ENCODE results near the gene TOMM70.

The TOMM70 gene

DNA sequence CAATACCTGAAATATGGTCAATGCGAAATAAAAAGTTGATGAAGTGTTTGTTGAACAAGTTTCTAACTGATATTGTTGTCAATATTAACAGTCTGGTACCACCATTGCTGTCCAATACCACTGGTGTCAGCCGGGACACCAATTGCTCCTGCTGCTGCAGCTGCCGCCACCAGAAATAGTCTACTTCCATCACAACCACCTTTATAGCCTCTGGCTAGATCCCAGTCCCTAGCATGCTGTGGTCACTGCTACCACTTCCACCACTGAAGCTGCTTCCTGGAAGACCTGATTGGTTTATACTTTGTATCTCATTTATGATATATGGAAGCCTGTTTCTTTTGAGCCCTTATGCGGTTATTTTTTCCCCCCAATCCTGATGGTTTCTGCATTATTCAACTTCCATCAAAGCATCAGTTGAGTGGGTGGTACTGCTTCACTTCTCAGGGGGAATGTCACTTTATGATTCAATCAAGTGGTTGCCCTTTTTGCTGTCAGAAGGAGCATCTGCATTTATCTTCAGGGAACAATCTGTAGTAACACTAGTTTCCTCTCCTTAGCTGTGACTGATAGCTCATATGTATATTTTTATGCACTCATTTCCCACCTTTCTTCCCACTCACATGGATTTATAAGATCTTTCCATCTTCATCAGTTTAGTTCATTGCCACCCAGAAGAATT, 12.2 kb upstream of the TOMM70 start:
- H3K4me3 ChIP-seq (ENCODE audit: low read length) = no peak overlapping the region
- TF ChIP-seq, protein P1, sequence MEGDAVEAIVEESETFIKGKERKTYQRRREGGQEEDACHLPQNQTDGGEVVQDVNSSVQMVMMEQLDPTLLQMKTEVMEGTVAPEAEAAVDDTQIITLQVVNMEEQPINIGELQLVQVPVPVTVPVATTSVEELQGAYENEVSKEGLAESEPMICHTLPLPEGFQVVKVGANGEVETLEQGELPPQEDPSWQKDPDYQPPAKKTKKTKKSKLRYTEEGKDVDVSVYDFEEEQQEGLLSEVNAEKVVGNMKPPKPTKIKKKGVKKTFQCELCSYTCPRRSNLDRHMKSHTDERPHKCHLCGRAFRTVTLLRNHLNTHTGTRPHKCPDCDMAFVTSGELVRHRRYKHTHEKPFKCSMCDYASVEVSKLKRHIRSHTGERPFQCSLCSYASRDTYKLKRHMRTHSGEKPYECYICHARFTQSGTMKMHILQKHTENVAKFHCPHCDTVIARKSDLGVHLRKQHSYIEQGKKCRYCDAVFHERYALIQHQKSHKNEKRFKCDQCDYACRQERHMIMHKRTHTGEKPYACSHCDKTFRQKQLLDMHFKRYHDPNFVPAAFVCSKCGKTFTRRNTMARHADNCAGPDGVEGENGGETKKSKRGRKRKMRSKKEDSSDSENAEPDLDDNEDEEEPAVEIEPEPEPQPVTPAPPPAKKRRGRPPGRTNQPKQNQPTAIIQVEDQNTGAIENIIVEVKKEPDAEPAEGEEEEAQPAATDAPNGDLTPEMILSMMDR (conservative IDR thresholded peaks at IDR 0.05; ENCODE audit: low read length) = no peak
- no peak for DNase-seq (ENCODE audit: low read depth)

DNA sequence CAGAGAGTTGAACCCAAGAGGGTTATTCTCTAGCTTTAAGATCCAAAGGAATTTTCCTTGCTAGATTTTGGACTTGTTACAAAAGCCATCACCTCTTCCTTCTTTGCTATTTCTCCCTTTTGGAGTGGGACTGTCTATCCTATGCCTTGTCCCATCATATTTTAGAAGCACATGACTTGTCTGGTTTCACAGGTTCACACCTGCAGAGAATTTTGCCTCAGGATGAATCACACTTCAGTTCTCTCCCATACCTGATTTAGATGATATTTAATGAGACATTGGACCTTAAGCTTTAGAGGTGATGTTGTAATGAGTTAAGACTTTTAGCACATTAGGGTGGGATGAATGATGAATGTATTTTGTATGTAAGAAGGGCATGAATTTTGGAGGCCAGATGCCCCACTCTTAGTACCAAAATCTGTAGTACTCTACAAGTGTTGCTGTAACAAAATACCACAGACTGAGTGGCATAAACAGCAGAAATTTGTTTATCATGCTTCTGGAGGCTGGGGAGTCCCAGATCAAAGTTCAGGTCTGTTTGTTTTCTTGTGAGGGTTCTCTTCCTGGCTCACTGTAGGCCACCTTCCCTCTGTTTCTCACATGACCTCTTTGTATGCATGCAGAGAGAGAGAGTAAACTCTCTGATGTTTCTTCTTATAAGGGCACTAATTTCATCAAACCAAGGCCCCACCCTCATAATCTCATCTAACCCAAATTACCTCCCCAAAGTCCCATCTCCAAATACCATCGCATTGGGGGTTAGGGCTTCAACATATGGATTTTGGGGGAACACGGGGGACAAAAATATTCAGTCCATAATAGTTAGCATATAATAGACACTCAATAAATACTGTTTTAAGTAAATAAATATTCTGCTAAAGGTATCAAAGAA, 10.4 kb upstream of the TOMM70 start:
- no peak for DNase-seq (ENCODE audit: low read depth)
- TF ChIP-seq, protein P1 (conservative IDR thresholded peaks at IDR 0.05; ENCODE audit: low read length) = no peak

DNA sequence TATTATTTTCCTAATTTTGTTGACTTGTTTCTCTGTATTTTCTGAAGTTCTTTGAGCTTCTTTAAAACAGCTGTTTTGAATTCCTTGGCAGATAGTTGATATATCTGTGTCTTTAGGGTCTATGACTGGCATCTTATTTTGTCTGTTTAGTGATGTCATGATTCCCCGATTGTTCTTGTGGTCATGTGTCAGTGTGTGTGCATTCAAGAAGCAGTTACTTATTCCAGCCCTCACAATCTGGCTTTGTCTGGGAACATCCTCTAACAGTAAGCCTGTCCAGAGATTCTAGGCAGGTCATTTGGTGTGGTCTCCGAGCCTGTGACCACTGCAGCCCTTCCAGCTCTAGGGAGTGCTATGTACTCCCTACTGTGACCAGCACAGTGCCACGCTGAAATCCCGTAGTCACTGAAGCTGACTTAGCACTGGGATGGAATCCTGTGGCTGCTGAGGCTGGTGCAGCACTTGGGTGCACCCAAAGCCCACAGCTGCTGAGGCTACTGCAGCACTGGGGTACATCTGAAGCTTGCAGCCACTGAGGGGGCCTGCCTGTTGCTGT, 7.2 kb upstream of the TOMM70 start:
- no peak for DNase-seq (ENCODE audit: low read depth)
- H3K4me3 ChIP-seq (ENCODE audit: low read length) = no peak overlapping the region
- TF ChIP-seq, protein P1 (conservative IDR thresholded peaks at IDR 0.05; ENCODE audit: low read length) = no peak

More for the DNA sequence above, 10.4 kb upstream of the TOMM70 start:
- H3K4me3 ChIP-seq (ENCODE audit: low read length) = no peak overlapping the region

DNA sequence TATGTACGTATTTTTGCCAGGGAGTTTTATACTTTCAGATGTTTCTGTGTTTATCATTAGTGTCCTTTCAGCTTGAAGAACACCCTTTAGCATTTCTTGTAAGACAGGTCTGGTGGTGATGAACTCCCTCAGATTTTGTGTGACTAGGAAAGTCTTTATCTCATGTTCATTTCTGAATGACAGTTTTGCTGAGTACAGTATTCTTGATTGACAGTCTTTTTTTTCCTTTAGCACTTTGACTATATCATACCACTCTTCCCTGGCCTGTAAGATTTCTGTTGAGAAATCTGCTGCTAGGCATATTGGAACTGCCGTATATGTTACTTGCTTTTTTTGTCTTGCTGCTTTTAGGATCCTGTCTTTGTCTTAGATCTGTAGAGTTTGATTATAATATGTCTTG, 6.3 kb upstream of the TOMM70 start:
- no peak for DNase-seq (ENCODE audit: low read depth)
- TF ChIP-seq, protein P1 (conservative IDR thresholded peaks at IDR 0.05; ENCODE audit: low read length) = no peak

DNA sequence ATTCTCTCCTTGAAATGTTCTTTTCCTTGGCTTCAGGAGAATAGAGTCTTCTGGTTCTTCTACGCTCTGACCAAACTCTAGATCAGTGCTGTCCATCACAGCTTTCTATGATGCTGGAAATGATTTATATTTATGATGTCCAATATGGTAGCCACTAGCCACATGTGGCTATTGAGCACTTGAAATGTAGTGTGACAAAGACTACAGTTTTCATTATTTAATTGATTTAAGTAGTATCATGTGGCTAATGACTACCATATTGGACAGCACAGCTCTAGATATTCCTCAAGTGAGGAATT, 3.3 kb upstream of the TOMM70 start:
- TF ChIP-seq, protein P1 (conservative IDR thresholded peaks at IDR 0.05; ENCODE audit: low read length) = no peak
- DNase-seq (ENCODE audit: low read depth) = peak; percentile 13
- H3K4me3 ChIP-seq (ENCODE audit: low read length) = no peak overlapping the region

More for the DNA sequence above, 6.3 kb upstream of the TOMM70 start:
- no peak overlapping the region for H3K4me3 ChIP-seq (ENCODE audit: low read length)

DNA sequence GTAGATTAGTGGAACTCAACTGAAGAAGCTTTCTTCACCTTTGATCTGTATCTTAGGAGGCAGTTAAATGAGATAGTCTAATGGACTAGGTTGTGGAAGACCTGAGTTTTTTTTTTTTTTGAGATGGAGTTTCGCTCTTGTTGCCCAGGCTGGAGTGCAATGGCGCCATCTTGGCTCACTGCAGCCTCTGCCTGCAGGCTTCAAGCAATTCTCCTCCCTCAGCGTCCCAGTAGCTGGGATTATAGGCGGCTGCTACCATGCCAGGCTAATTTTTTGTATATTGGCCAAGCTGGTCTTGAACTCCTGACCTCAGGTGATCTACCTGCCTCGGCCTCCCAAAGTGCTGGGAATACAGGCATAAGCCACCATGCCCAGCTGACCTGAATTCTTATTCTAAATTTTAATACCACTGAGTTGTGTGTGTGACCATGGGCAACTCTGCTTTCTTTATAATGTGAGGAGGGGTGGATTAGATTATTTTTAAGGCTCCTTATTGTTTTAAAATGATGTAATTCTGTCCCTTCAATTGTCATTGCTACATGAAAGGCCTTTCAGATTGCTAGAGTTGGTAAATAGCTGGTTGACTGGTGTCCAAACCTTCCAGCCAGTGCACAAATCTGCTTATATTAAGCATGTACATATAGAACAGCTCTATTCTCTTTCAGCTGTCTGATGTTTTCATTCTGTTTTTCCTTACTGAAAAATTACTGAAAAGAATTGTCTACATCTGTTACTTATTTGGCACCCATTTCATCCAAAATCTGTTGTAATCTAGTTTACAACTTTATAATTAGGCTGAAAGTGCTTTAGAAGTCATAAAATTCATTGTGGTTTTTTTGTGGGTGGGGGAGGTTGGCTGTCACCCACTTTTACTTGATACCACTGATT, 2.7 kb upstream of the TOMM70 start:
- TF ChIP-seq, protein P1 (conservative IDR thresholded peaks at IDR 0.05; ENCODE audit: low read length) = no peak
- DNase-seq (ENCODE audit: low read depth) = peak; percentile 51
- H3K4me3 ChIP-seq (ENCODE audit: low read length) = no peak overlapping the region

All from AG10803 (cell line).